ENCODE results near the gene CFAP74.

The CFAP74 gene

DNA sequence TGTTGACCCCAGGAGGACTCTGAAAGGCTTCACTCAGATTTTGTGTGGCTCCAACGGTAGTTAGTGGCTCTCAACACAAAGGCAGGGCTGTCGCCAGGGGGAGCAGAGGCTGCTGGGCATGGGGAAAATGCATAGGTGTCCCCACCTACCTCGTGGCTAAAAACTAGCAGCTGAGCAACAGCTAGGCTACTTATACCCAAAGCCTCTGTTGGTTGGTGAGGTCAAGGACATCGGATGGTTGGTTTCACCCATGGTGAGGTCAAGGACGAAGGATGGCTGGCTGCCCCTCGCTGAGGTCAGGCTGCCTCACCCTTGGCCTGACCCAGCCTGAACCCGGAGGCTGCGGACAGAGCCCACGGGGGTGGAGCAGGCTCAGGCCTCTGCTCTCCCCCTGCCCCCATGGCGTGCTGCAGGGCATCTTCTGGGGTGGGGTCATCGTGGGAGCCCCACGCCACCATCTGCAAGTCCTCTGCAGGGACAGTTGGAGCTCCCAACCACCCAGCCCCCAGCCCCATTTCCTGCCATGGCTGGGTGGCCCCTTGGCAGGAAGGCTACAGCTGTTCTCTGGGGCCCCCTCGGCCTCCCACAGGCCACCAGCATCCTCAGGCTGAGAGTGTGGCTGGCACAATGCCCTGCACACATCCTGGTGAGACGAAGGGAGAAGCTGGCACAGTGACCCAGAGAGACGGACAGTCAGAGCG lies 104.2 kb downstream of the CFAP74 start:
- no peak overlapping the region for H3K4me3 ChIP-seq (ENCODE audit: control insufficient read depth, low read depth, low read length)
- TF ChIP-seq, protein P1, sequence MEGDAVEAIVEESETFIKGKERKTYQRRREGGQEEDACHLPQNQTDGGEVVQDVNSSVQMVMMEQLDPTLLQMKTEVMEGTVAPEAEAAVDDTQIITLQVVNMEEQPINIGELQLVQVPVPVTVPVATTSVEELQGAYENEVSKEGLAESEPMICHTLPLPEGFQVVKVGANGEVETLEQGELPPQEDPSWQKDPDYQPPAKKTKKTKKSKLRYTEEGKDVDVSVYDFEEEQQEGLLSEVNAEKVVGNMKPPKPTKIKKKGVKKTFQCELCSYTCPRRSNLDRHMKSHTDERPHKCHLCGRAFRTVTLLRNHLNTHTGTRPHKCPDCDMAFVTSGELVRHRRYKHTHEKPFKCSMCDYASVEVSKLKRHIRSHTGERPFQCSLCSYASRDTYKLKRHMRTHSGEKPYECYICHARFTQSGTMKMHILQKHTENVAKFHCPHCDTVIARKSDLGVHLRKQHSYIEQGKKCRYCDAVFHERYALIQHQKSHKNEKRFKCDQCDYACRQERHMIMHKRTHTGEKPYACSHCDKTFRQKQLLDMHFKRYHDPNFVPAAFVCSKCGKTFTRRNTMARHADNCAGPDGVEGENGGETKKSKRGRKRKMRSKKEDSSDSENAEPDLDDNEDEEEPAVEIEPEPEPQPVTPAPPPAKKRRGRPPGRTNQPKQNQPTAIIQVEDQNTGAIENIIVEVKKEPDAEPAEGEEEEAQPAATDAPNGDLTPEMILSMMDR (IDR thresholded peaks at IDR 0.05; ENCODE audit: control insufficient read depth, insufficient read depth, low read depth, low read length, missing control alignments): peak; percentile 16
- DNase-seq (ENCODE audit: low read depth): no peak

DNA sequence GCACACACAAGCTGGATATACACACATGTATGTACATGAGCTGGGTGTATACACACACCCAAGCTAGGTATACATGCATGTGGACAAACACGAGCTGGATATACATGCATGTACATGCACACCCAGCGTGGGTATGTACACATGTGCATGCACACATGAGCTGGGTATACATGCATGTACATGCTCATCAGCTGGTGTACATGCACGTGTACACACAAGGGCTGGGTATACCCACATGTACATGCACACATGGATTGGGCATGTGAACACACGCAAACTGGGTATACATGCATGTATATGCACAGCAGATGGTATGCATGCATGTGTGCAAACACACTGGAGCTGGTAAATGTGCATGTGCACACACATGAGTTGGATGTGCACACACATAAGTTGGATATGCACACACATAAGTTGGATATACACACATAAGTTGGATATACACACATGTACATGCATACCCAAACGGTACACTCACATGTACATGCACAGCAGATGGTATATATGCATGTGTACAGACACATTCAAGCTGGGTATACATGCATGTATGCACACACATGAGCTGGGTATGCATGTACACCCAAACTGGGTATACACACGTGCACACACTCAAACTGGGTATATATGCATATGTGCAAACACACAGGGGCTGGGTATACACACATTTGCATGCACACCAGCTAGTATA lies 105.2 kb downstream of the CFAP74 start:
- TF ChIP-seq, protein P1 (IDR thresholded peaks at IDR 0.05; ENCODE audit: control insufficient read depth, insufficient read depth, low read depth, low read length, missing control alignments): no peak
- no peak for DNase-seq (ENCODE audit: low read depth)
- no peak overlapping the region for H3K4me3 ChIP-seq (ENCODE audit: control insufficient read depth, low read depth, low read length)

GRCh38 chr1:1895456-1896336 lies 107.9 kb downstream of the CFAP74 start:
- TF ChIP-seq, protein P1 (IDR thresholded peaks at IDR 0.05; ENCODE audit: control insufficient read depth, insufficient read depth, low read depth, low read length, missing control alignments): no peak
- DNase-seq (ENCODE audit: low read depth): no peak
- no peak overlapping the region for H3K4me3 ChIP-seq (ENCODE audit: control insufficient read depth, low read depth, low read length)

GRCh38 chr1:1895060-1895418 lies 108.5 kb downstream of the CFAP74 start:
- TF ChIP-seq, protein P1 (IDR thresholded peaks at IDR 0.05; ENCODE audit: control insufficient read depth, insufficient read depth, low read depth, low read length, missing control alignments): no peak
- H3K4me3 ChIP-seq (ENCODE audit: control insufficient read depth, low read depth, low read length): no peak overlapping the region
- no peak for DNase-seq (ENCODE audit: low read depth)

GRCh38 chr1:1894354-1895059 lies 109.1 kb downstream of the CFAP74 start:
- no peak for DNase-seq (ENCODE audit: low read depth)
- H3K4me3 ChIP-seq (ENCODE audit: control insufficient read depth, low read depth, low read length): no peak overlapping the region
- TF ChIP-seq, protein P1 (IDR thresholded peaks at IDR 0.05; ENCODE audit: control insufficient read depth, insufficient read depth, low read depth, low read length, missing control alignments): no peak

GRCh38 chr1:1893997-1894353 lies 109.6 kb downstream of the CFAP74 start:
- no peak overlapping the region for H3K4me3 ChIP-seq (ENCODE audit: control insufficient read depth, low read depth, low read length)
- DNase-seq (ENCODE audit: low read depth): no peak
- TF ChIP-seq, protein P1 (IDR thresholded peaks at IDR 0.05; ENCODE audit: control insufficient read depth, insufficient read depth, low read depth, low read length, missing control alignments): no peak
